Hypothalamus (tissue), 51 donors: ENCODE results near the gene THSD7B.
A peak's percentile ranks its signal among the peaks of the same experiment; 100 is the strongest.
"Not testable (repeated sequence)": the region's sequence is repeated elsewhere in the genome, so short reads cannot be mapped to it uniquely, and the experiment has no call there.

Source experiments
- DNase-seq, 51 donors: peaks; one replicate each; lab custom pipeline; 2025; lab: John Stamatoyannopoulos, UW

THSD7B gene

GRCh38 chr2:137659616-137660015 is 894.3 kb downstream of the THSD7B start:
- peak in 7 of 51 donors; percentile 1 to 4 (median 3) for DNase-seq

GRCh38 chr2:137670111-137670510 is 904.8 kb downstream of the THSD7B start:
- DNase-seq = no peak

GRCh38 chr2:137672989-137673552 is 907.7 kb downstream of the THSD7B start:
- DNase-seq = no peak

GRCh38 chr2:137674991-137675390 is 909.6 kb downstream of the THSD7B start:
- DNase-seq = no peak

- DNase-seq = no peak
These were observed 910.4 kb downstream of the THSD7B start for GRCh38 chr2:137675584-137676327.

GRCh38 chr2:137676346-137676745 is 911.0 kb downstream of the THSD7B start:
- no peak for DNase-seq

- no peak for DNase-seq
These were observed 912.1 kb downstream of the THSD7B start for GRCh38 chr2:137677466-137677865.

- no peak for DNase-seq
These were observed 924.2 kb downstream of the THSD7B start for GRCh38 chr2:137689549-137689948.

GRCh38 chr2:137693534-137693933 is 928.2 kb downstream of the THSD7B start:
- no peak for DNase-seq

GRCh38 chr2:137696916-137697315 is 931.6 kb downstream of the THSD7B start:
- DNase-seq = no peak

GRCh38 chr2:137700250-137700649 is 934.9 kb downstream of the THSD7B start:
- not testable (repeated sequence) for DNase-seq

- DNase-seq = no peak
These were observed 935.3 kb downstream of the THSD7B start for GRCh38 chr2:137700681-137701080.

- DNase-seq = no peak
These were observed 940.0 kb downstream of the THSD7B start for GRCh38 chr2:137705296-137705695.

- DNase-seq = no peak
These were observed 941.7 kb downstream of the THSD7B start for GRCh38 chr2:137706786-137707613.

- no peak for DNase-seq
These were observed 943.0 kb downstream of the THSD7B start for GRCh38 chr2:137708311-137708710.

- DNase-seq = no peak
These were observed 950.4 kb downstream of the THSD7B start for GRCh38 chr2:137715731-137716191.

GRCh38 chr2:137718786-137719185 is 953.4 kb downstream of the THSD7B start:
- no peak for DNase-seq

- no peak for DNase-seq
These were observed 956.4 kb downstream of the THSD7B start for GRCh38 chr2:137721733-137722132.

GRCh38 chr2:137724912-137725311 is 959.6 kb downstream of the THSD7B start:
- DNase-seq = no peak
